H1 (cell line): ENCODE results near the gene CHRNA4.

Source experiments
- CHD2 ChIP-seq: IDR thresholded peaks from 2 replicates; pipeline ENCODE4 v1.6.1; 2012; ENCODE audit warnings: low read length, improper control_type of control experiment
- CREB1 ChIP-seq: IDR thresholded peaks from 2 replicates; pipeline ENCODE4 v1.6.1; 2012; ENCODE audit warnings: inconsistent platforms
- CTCF ChIP-seq, 3 experiments: IDR thresholded peaks; 1 replicate in 2 of 3; 2 replicates in 1 of 3; pipeline versions ENCODE4 v1.5.1 to v1.6.1; 2011; ENCODE audit warnings: low read length in 3 of 3, mild to moderate bottlenecking in 3 of 3, inconsistent platforms in 2 of 3, low read depth in 1 of 3, moderate library complexity in 1 of 3; ENCODE audit not compliant: insufficient read depth in 1 of 3; ENCODE audit errors: control extremely low read depth in 1 of 3
- POLR2A ChIP-seq, 2 experiments: IDR thresholded peaks; 1 replicate in 1 of 2; 2 replicates in 1 of 2; pipeline ENCODE4 v1.6.1; 2011; ENCODE audit warnings: low read depth in 2 of 2, low read length in 2 of 2, mild to moderate bottlenecking in 2 of 2; ENCODE audit errors: control extremely low read depth in 1 of 2

GRCh38 chr20:63402181-63402859, 41.2 kb upstream of the CHRNA4 start:
- TF ChIP-seq CREB1 (no peak), CTCF (IDR thresholded peaks at IDR 0.05; ENCODE audit: control extremely low read depth in 1 of 3, insufficient read depth in 1 of 3, low read depth in 1 of 3, low read length in 3 of 3) (no peak), POLR2A (IDR thresholded peaks at IDR 0.05; ENCODE audit: control extremely low read depth in 1 of 2, low read depth in 2 of 2, low read length in 2 of 2) (no peak), CHD2 (no peak)
